GM19328 (cell line): ENCODE data around the gene GPATCH2.
A peak's percentile ranks its signal among the peaks of the same experiment; 100 is the strongest.
"Not testable (repeated sequence)": the region's sequence is repeated elsewhere in the genome, so short reads cannot be mapped to it uniquely, and the experiment has no call there.

Source experiments
- ATAC-seq: cut with Tn5 transposase; IDR thresholded peaks from one replicate; pipeline ENCODE4 v1.9.1; 2021; ENCODE audit warnings: mild to moderate bottlenecking, moderate library complexity; ENCODE audit not compliant: unreplicated experiment

GPATCH2 gene

DNA sequence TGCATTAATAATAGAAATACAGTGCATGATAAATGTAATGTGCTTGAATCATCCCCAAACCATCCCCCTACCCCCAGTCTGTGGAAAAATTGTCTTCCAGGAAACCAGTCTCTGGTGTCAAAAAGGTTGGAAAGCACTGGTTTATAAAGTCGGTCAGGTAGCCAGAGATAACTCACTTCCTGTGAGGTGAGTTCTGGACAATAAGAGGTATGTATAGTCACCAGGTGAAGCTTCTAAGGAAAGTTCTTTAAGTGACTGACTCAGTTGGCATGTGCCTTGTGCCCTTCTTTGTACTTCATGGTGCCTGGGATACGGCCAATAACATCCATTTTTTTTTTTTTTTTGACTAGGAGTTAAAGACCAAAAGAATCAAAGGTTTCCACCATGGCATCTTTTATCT is 103.7 kb downstream of the GPATCH2 start:
- ATAC-seq, result no peak

DNA sequence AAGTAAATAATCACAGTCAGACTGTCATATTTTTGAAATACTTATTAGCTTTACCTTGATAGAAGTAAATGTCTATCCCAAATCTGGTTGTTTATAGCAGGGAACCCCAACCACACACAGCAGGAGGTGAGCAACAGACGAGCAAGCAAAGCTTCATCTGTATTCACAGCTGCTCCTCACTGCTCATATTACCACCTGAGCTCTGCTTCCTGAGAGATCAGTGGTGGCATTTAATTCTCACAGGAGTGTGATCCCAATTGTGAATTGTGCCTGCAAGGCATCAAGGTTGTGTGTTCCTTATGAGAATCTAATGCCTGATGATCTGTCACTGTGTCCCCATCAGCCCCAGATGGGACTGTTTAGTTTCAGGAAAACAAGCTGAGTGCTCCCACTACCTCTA is 104.3 kb downstream of the GPATCH2 start:
- ATAC-seq, result no peak

GRCh38 chr1:217525773-217526490 is 105.0 kb downstream of the GPATCH2 start:
- ATAC-seq, result no peak

- ATAC-seq, result no peak
Observed at GRCh38 chr1:217524787-217525520, 105.9 kb downstream of the GPATCH2 start.

DNA sequence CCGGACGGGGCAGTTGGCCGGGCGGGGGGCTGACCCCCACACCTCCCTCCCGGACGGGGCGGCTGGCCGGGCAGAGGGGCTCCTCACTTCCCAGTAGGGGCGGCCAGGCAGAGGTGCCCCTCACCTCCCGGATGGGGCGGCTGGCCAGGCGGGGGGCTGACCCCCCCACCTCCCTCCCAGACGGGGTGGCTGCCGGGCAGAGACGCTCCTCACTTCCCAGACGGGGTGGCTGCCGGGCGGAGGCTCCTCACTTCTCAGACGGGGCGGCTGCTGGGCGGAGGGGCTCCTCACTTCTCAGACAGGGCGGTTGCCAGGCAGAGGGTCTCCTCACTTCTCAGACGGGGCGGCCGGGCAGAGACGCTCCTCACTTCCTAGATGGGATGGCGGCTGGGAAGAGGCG is 107.0 kb downstream of the GPATCH2 start:
- not testable (repeated sequence) for ATAC-seq

DNA sequence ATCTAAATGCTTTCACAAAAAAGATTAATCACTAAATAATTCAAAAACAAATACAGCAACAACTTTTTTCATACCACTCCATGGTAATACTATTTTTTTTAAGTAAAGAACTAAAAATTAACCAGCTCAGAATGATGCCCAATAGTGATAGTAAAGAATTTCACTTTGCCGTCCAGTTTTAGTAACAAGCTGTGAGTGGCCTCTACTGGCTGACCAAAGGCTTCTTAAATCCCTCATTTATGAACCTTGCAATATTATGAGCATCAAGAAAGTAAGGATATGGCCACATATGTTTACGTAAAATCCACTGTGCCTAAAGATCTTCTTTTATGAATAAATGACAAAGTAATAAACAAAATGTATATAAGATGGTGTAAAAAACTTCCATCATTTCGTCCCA is 108.6 kb downstream of the GPATCH2 start:
- ATAC-seq, result no peak

DNA sequence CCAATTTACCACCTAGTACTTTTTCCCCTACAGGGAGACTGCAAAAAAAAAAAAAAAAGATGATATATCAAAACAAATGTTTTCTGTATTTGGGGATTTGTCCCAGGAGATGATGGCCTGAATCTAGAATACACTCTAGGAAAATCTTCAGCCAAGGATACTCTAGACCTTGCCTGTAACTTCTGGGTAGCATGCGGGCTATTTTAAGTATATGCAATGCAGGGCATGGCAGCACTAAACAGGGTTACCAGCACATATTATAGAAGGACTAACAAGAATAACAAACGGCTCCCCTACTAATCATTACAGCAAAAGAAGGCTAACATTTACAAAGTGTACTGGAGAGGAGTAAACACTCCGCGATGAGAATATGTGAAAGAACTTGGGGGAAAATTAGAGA is 109.6 kb downstream of the GPATCH2 start:
- no peak for ATAC-seq

GRCh38 chr1:217506878-217507277 is 124.0 kb downstream of the GPATCH2 start:
- ATAC-seq, result no peak

- ATAC-seq, result no peak
Observed at GRCh38 chr1:217498209-217498608, 132.7 kb downstream of the GPATCH2 start.

DNA sequence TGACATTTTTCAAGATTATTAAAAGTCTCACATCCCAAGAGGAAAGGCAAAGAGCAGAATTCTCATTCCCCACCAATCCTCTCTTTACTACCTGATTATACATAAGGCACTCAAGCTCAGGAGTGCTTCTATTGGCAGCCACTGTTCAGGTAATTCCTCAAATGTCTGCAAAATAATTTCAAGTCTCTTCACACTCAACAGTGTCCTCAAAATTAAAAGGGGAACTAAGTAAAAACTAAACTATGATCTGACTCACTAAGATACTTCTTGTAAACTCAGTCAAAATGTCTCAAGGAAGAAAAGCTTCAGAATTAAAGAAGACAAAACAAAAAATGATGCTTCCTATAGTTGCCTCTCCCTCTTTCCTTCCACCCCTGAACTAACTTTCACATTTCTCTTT is 135.6 kb downstream of the GPATCH2 start:
- peak; percentile 97 for ATAC-seq

- peak; percentile 48 for ATAC-seq
Observed at GRCh38 chr1:217494767-217495166, 136.1 kb downstream of the GPATCH2 start.

- ATAC-seq, result no peak
Observed at GRCh38 chr1:217493290-217493689, 137.6 kb downstream of the GPATCH2 start.

- no peak for ATAC-seq
Observed at GRCh38 chr1:217484871-217485270, 146.0 kb downstream of the GPATCH2 start.

- ATAC-seq, result peak; percentile 89
Observed at GRCh38 chr1:217482356-217483102, 148.4 kb downstream of the GPATCH2 start.

GRCh38 chr1:217478450-217478849 is 152.4 kb downstream of the GPATCH2 start:
- no peak for ATAC-seq

DNA sequence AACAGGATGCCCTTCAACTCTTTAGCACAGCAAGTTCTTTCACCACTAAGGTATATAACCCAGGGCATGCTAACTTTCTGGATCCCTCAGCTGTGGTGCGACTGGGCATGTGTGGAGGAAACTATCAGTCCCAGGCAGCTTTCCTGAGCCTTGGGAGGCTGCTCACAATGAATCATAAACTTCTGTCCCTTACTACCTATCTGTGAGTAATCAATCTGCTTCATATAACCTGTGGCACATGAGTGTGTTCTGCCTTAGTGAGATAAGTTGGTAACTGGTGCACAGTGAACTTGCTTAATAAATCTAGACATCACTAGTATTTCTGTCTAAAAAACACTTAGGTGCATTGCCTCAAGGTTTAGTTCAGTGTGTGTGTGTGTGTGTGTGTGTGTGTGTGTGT is 158.0 kb downstream of the GPATCH2 start:
- ATAC-seq, result no peak

DNA sequence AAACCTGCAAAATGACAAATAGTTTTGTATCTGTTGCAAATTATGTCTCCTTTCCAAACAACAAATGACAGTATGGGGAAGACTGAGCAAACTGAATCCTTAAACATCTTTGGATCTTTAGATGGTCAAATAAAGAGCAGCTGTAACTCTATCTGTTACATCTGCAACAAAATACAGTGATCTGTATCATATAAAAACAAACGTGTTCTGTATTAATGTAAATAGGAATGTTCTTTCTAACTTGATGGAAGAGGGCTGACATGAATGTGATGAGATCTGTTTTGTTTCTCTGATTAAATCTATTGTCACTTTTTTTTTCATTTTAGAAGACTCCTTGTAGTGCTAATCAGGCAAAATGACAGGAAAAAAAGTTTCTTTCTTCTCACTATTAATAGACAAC is 159.5 kb downstream of the GPATCH2 start:
- no peak for ATAC-seq

- ATAC-seq, result no peak
Observed at GRCh38 chr1:217469983-217470382, 160.9 kb downstream of the GPATCH2 start.

DNA sequence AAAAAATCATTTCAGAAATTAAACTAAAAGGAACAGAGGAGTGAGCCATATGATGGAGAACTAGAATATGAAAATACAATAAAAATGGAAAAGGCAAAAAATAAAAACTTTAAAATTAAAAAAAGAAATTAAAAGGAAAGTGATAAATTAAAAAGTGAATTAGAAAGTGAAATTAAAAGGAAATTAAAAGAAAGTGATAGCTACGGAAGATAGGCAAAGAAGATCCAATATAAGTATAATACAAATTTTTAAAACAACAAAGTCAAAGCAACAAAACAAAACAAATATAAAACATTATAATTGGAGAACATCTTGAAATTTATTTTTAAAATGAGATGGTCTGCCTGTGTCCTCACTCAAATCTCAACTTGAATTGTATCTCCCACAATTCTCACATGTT is 165.8 kb downstream of the GPATCH2 start:
- no peak for ATAC-seq

- no peak for ATAC-seq
Observed at GRCh38 chr1:217462666-217463065, 168.2 kb downstream of the GPATCH2 start.

DNA sequence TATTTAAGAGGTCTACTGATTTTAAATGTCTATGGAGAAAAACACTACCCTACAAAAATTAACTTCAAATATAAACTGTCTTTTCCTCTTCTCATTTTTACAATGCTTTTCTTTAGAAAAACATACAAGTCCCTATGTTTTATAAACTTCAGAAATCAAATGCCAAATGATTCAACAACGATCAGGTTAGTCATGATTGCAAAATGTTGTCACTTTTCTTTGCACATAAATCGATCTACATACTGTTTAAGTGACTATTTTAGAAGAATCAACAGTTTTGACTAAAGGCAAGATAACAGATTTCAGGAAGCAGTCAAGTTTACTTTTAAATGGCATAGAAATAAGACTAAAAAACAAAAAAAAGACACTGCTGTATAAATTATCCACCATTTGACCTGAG is 168.7 kb downstream of the GPATCH2 start:
- no peak for ATAC-seq

DNA sequence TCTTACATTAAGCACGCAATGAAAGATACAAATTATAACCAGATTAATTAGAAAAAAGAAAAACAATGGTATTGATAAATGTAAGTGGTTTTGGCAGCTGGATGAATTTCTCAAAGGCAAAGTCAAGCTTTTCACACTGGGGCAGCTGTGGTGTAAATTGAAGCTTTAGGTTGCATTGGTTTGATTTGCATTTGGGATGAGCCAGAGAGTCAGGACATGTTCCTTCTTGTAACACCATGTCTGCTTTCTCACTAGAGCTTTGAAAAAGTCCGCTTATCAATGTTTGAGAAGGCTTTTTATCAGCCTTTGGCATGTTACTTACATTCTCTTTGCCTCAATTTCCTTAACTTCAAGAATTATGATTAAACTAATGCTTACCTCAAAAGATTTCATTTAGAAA is 173.9 kb downstream of the GPATCH2 start:
- ATAC-seq, result no peak
